SW480 (cell line): ENCODE results near the gene MRI1.

Experiments used
- DNase-seq: peaks from one replicate; pipeline ENCODE4 v3.0.0-alpha.2; 2016; ENCODE audit warnings: low spot score

The MRI1 gene

GRCh38 chr19:13794757-13795589 lies 30.7 kb downstream of the MRI1 start, which contains the start of gene ZSWIM4:
Gene ZSWIM4, plus strand, starts transcription at chr19:13795443. Its CDS starts 206 bp downstream, at chr19:13795649.
- peak; percentile 98 for DNase-seq

- DNase-seq = no peak
Observed at GRCh38 chr19:13795595-13796300, 31.4 kb downstream of the MRI1 start.

- peak; percentile 59 for DNase-seq
Observed at GRCh38 chr19:13796301-13797057, 32.2 kb downstream of the MRI1 start.

- DNase-seq = no peak
Observed at GRCh38 chr19:13797058-13797440, 32.7 kb downstream of the MRI1 start.

GRCh38 chr19:13797870-13798269 lies 33.5 kb downstream of the MRI1 start:
- no peak for DNase-seq

- DNase-seq = no peak
Observed at GRCh38 chr19:13799669-13800068, 35.3 kb downstream of the MRI1 start.

- DNase-seq = no peak
Observed at GRCh38 chr19:13803038-13803437, 38.7 kb downstream of the MRI1 start.

- DNase-seq = no peak
Observed at GRCh38 chr19:13804830-13805683, 40.7 kb downstream of the MRI1 start.

GRCh38 chr19:13806728-13807127 lies 42.4 kb downstream of the MRI1 start:
- no peak for DNase-seq

- DNase-seq = no peak
Observed at GRCh38 chr19:13807421-13808021, 43.2 kb downstream of the MRI1 start.

GRCh38 chr19:13808856-13809255 lies 44.5 kb downstream of the MRI1 start:
- DNase-seq = no peak

- no peak for DNase-seq
Observed at GRCh38 chr19:13812544-13812943, 48.2 kb downstream of the MRI1 start.

- DNase-seq = no peak
Observed at GRCh38 chr19:13813147-13813546, 48.8 kb downstream of the MRI1 start.

- DNase-seq = no peak
Observed at GRCh38 chr19:13814550-13814949, 50.2 kb downstream of the MRI1 start.

GRCh38 chr19:13817018-13817614 lies 52.8 kb downstream of the MRI1 start:
- DNase-seq = peak; percentile 35

GRCh38 chr19:13817615-13818371 lies 53.5 kb downstream of the MRI1 start:
- peak; percentile 83 for DNase-seq

- DNase-seq = no peak
Observed at GRCh38 chr19:13819238-13819637, 54.9 kb downstream of the MRI1 start.

- DNase-seq = no peak
Observed at GRCh38 chr19:13821292-13821691, 57.0 kb downstream of the MRI1 start.

- no peak for DNase-seq
Observed at GRCh38 chr19:13823256-13823655, 58.9 kb downstream of the MRI1 start.
